ENCODE measurements around the gene NTN1. TPM values are rescaled to one million over a fixed set of nuclear protein-coding genes. Genes with fewer than 3 reads are reported as not detected.

NTN1 gene
- total RNA-seq, 1 experiment from 2014 or later, result 4.2 TPM

GRCh38 chr17:9286434-9286833 is 265.1 kb downstream of the NTN1 start:
- H3K27ac ChIP-seq (ENCODE audit: low read depth, low read length), result no peak overlapping the region
- peaks cover 0 to 8% of the 10 kb centered on the region in 2 experiments; a peak in 1 of 4 replicates for H3K4me1 ChIP-seq (ENCODE audit: control insufficient read depth in 1 of 2, insufficient read depth in 2 of 2, low read length in 2 of 2)
- POLR2A ChIA-PET, result no interaction called here
- no peaks in the 10 kb centered on the region for H3K9me3 ChIP-seq (ENCODE audit: control insufficient read depth in 1 of 2, insufficient read depth in 1 of 2, low read depth in 1 of 2, low read length in 2 of 2)
- CTCF ChIA-PET, result no interaction called here
- H3K9me2 ChIP-seq (ENCODE audit: insufficient read depth), result no peaks in the 10 kb centered on the region
- ATAC-seq (no peak), DNase-seq (ENCODE audit: low read depth, low spot score) (no peak)
- intact Hi-C loops (cut with micrococcal nuclease), result no loop called here
- RAD21 ChIA-PET (ENCODE audit: low non-redundant PET in 1 of 2, low total read pairs in 2 of 2, uncharacterized antibody in 2 of 2, unreplicated experiment in 2 of 2), result no interaction called here
- no peaks in the 10 kb centered on the region for H3K27me3 ChIP-seq (ENCODE audit: insufficient read depth, low read length)
- no peaks in the 10 kb centered on the region for H3K79me2 ChIP-seq (ENCODE audit: insufficient read depth, low read length)
- no peak overlapping the region for H3K9ac ChIP-seq (ENCODE audit: low read length)
- H3K4me3 ChIP-seq (replicated peaks in 1 of 2; ENCODE audit: low read depth in 1 of 2, low read length in 2 of 2), result no peak overlapping the region
- H4K20me1 ChIP-seq (ENCODE audit: insufficient read depth), result no peaks in the 10 kb centered on the region
- TF ChIP-seq RAD21 (IDR thresholded peaks at IDR 0.05; ENCODE audit: low read depth) (no peak), CTCF (IDR thresholded peaks at IDR 0.05 in 2 of 3, conservative IDR thresholded peaks at IDR 0.05 in 1 of 3; ENCODE audit: borderline replicate concordance in 1 of 3, insufficient read depth in 1 of 3, low read depth in 2 of 3, low read length in 2 of 3) (no peak), EZH2phosphoT487 (IDR thresholded peaks at IDR 0.05; ENCODE audit: borderline replicate concordance) (no peak), ZBTB33 (IDR thresholded peaks at IDR 0.05; ENCODE audit: extremely low read depth, insufficient replicate concordance, low read length) (no peak), SRF (IDR thresholded peaks at IDR 0.05; ENCODE audit: low read depth) (no peak), POLR2AphosphoS5 (IDR thresholded peaks at IDR 0.05; ENCODE audit: low read depth, low read length) (no peak)
- no peaks in the 10 kb centered on the region for H3K36me3 ChIP-seq (ENCODE audit: control insufficient read depth in 1 of 2, insufficient read depth in 2 of 2, low read length in 2 of 2)
- BruUV-seq (replicated peaks), result no TSS peak
- H2AFZ ChIP-seq (ENCODE audit: low read depth, low read length, poor library complexity, severe bottlenecking), result no peak overlapping the region
- H3K4me2 ChIP-seq (ENCODE audit: low read length), result no peak overlapping the region

Data from HCT116 (cell line).